Measurements from ENCODE around the gene LZTS2.
"Not testable (repeated sequence)": the region's sequence is repeated elsewhere in the genome, so short reads cannot be mapped to it uniquely, and the experiment has no call there.

Gene LZTS2, protein sequence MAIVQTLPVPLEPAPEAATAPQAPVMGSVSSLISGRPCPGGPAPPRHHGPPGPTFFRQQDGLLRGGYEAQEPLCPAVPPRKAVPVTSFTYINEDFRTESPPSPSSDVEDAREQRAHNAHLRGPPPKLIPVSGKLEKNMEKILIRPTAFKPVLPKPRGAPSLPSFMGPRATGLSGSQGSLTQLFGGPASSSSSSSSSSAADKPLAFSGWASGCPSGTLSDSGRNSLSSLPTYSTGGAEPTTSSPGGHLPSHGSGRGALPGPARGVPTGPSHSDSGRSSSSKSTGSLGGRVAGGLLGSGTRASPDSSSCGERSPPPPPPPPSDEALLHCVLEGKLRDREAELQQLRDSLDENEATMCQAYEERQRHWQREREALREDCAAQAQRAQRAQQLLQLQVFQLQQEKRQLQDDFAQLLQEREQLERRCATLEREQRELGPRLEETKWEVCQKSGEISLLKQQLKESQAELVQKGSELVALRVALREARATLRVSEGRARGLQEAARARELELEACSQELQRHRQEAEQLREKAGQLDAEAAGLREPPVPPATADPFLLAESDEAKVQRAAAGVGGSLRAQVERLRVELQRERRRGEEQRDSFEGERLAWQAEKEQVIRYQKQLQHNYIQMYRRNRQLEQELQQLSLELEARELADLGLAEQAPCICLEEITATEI

DNA sequence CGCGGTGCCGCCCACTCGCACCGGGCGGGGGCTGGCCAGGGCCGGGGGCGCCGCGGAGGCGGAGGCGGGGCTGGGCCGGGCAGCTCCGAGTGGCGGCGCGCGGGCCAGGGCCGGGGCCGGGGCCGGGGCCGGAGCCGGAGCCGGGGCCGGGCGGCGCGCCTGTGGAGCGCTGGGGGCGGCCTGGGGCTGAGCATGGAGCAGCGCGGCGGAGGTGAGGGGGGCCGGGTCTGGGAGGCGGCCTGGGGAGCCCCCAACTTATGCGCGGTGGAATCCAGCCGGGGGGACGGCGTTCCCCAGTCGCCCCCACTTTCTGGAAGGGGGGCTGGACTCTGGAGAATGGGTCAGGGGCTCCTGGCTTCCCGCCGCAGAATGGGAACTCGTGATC is at the start of gene LZTS2:
LZTS2 (plus strand) TSS at position 67 of the 385 bp plus-strand sequence. CDS start 2,731 bp downstream, outside the sequence.
- no peak for DNase-seq (ENCODE audit: low read depth in 2 of 2)

DNA sequence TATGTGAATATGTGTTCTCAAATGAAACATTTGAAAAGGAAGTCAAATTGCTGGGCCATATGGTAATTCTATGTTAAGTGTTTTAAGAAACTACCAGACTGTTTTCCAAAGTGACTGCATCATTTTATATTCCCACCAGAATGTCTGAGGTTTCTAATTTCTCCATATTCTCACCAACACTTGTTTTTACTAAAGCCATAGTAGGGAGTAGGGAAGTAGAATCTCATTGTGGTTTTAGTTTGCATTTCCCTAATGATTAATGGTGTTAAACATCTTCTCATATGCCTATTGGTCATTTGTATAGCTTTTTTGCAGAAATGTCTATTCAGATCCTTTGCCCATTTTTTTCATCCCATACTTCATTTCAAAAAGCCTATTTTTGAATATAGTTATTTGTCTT is 39.4 kb upstream of the LZTS2 start:
- no peak for DNase-seq (ENCODE audit: low read depth in 2 of 2)

DNA sequence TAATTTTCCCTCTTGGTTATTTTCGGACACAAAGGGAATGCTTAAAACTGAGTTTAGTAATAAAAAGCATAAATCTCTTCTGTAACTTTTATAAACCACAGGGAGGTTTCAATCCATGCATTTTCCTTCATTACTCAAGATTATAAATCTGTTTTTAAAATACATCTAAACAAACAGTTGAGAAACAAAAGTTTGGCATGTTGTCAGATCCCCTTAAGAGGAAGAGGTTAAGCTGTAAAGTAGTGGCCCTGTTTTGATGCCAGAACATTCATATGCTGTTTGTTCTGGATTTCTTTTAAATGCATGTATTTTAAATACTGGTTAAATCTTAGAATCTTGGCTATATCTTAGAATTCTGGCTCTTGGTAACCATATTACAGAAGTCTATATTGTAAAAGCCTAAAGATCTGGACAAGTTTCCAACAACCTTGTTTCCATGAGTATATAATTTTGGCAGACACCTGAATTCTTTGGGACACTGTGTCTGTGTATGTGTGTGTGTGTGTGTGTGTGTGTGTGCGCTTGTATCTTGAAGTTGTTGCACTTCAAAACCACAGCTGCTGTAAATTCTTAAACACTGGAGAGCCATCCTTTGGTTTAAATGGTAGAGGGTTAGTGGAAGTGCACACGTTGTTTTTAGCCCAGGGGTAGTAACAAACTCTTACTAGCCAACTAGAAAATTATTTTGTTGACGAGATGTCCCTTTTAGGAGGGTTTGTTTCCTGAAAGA is 37.1 kb upstream of the LZTS2 start:
- DNase-seq (ENCODE audit: low read depth in 2 of 2): no peak

DNA sequence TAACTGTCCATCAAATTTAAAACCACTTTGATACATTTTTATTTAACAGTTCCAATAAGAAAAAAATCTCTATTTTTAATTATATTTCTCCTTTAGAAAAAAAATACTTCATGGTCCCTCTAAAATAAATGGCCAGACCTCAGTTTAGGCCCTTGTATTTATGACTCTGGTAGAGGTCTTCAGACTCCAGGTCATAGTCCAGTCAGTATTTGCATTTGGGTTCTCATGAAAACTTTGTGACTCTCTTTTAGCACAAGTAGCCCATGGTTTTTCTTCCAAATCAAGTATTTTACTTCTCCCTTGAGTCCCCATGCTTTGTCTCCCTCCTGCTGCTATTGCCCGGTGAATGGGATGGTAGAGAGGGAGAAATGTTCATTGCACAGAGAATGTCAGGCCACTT is 35.8 kb upstream of the LZTS2 start:
- no peak for DNase-seq (ENCODE audit: low read depth in 2 of 2)

DNA sequence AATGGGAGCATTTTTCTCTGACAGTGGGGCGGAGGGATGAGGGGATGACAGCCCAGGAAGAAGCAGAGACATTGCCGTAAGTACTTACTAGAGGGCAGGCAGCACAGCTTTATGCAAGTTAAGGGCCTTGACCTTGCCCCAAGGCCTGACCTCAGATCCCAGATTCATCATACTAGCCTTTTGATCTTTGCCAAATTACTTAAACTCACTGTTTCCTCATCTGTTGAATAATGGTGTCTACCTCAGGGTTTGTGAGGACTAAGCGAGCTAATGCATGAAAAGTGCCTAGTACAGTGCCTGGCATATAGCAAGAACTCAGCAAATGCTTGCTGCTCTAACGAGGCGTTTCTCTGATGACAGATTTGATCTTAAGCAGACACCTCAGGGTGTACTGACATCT is 33.8 kb upstream of the LZTS2 start:
- no peak for DNase-seq (ENCODE audit: low read depth in 2 of 2)

DNA sequence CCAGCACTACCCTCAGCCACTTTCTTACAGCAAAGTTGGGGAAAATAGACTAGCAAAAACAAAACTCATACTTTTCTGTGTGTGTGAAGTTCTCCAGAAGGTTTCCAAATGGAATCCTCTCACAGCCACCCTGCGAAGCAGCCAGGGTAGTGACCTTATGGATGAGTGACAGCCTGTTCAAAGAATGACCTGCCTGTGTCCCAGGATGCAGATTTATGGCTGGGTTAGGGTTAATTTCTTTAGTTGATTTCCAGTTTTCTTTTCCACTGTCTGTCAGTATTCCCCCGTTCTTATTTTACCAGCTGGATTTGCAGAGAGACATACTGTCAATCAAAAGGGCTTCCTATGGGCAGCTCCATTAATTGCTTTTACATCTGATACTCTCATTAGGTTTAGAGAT is 32.7 kb upstream of the LZTS2 start:
- DNase-seq (ENCODE audit: low read depth in 2 of 2): no peak

DNA sequence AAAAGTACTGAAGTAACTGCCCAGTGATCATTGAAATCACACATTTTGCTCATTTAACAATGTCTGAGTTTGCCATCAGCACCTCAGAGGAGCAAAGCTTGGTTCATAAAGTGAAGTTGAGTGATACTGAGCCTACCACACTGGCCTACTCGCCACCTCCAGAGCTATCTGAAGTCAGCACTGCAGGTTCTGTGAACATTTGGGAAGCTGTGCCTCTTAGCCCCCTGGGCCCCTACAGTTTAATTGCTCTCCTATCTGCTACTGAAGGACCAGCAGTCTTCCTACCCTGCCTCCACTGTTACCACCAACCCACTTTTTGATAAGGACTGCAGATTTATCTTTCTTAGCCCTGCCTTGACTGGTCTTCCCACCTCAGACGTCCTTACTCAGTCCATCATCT is 32.3 kb upstream of the LZTS2 start:
- DNase-seq (ENCODE audit: low read depth in 2 of 2): no peak

DNA sequence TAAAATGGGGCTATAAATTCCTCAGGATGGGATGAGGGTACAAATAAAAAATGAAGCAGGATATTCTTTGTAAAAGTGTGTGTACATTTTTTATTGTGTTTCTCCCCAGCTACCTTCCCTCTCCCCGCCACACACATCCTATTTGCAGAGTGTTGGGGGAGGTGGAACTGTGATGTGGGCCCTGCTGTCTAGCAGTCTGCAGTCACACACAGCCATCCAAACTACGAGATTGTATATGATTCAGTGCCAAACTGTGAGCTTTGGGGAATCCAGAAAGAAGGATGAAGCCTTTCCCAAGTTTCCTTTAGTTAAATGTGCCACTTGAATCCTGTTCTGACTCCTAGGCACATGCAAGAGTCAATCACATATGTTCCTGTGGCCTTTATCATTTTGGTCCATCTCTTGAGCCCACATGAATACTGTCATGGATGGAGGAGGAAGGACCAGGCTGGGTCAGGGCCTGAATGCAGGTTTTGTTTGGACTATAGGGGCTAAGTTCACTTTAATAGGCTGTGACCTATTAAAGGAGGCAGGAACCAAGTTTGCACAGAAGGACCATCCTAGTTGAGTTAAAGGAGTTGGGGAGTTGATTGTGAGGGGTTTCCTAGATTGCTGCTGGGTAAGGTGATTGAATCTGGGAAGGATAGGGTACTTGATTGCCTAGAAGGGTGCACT is 31.4 kb upstream of the LZTS2 start:
- no peak for DNase-seq (ENCODE audit: low read depth in 2 of 2)

DNA sequence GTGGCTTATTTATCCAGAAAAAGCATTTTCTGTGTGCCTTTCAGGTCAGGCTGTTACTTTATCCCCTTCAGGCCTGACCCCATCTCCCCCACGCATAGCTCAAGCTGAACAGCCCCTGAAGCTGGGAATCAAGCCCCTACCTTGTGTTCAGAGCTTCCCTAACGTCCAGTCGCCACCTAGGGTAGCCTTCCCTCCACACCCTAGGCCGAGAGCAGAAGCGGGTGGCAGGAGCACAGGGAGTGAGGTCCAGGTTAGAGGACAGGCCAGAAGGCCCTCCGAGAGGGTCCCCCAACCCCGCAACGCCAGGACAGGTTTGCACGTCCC is 30.8 kb upstream of the LZTS2 start:
- DNase-seq (ENCODE audit: low read depth in 2 of 2): no peak

DNA sequence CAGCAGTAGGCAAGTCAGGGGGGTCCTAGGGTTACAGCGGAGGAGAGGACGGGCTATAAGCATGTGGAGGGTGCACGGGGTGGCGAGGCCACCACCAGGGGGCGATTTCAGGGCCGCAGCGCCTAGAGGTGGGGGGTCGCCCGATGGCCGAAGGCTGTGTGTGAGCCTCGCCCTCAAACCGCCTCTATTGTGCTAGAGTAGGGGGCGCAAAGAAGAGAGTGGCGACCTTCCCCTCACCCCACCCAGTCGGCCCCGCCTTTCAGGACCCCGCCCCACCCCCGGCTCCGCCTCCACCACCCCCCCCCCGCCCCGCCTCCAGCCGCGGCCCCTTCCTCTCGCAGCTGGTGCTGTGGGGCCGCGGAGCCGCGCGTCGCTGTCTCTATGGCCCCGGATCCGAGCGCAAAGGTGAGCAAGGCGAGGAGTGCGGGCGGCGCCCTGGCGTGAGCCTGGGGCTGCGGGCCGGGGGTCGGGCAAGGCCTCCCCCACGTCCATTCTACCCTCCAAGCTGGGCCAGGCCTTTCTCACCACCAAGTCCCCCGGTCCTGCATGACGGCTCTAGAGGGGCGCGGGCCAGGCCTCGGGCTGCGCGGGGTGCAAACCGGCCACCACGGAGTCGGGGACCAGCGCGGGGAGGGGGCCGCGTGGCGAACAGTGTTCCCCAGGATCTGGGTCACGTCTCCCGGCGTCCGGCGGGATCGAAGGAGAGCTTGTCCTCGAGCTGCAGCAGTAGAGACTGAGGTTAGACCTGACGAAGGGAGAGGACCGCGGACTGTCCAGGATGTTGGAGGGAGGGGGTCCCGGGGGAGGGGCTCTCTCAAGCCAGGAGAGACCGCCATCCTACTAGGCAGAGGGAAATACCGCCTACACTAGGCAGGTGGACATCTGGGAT is 30.2 kb upstream of the LZTS2 start, which contains the start of gene SEMA4G:
SEMA4G (plus strand) TSS at position 318 of the 889 bp plus-strand sequence. CDS start 3,409 bp downstream, outside the sequence.
- DNase-seq (ENCODE audit: low read depth in 2 of 2): no peak

DNA sequence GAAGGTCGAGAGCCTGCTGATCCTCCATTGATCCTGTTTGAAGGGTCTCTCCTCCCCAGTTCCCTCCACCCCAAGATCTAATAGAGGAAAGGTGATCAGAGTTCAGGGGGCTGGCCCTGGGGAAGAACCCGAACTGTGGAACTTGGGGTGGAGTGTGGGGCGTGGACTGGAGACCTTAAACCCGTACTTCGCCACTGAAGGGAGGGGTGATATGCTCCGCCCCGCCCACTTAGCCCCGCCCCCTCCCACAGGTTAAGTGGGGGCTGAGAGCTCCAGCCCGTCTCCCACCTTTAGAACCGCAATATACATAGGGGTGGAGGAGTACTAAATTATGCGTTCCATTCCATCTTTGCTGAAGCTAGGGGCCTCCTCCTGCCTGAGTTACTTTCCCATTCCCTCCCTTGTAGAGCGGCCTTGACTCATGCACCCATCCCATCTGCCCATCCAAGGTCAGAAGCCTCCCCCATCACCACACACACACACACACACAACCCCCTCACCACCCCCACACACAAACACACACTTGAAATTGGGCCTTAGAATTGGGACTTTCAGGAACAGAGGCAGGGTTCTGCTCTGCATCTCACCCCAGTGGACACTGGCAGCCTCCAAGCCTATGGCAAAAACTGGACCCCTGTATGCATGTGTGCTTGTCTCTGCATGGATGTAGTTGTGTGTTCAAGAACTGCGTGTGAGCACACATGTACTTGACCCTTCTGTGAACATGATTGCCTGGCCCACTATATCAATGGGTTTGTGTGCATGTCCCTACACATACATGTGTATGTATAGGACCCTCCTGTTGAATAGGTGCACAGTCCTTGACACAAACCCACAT is 29.3 kb upstream of the LZTS2 start:
- DNase-seq (ENCODE audit: low read depth in 2 of 2): peak in 1 of 2 donors; percentile 13

DNA sequence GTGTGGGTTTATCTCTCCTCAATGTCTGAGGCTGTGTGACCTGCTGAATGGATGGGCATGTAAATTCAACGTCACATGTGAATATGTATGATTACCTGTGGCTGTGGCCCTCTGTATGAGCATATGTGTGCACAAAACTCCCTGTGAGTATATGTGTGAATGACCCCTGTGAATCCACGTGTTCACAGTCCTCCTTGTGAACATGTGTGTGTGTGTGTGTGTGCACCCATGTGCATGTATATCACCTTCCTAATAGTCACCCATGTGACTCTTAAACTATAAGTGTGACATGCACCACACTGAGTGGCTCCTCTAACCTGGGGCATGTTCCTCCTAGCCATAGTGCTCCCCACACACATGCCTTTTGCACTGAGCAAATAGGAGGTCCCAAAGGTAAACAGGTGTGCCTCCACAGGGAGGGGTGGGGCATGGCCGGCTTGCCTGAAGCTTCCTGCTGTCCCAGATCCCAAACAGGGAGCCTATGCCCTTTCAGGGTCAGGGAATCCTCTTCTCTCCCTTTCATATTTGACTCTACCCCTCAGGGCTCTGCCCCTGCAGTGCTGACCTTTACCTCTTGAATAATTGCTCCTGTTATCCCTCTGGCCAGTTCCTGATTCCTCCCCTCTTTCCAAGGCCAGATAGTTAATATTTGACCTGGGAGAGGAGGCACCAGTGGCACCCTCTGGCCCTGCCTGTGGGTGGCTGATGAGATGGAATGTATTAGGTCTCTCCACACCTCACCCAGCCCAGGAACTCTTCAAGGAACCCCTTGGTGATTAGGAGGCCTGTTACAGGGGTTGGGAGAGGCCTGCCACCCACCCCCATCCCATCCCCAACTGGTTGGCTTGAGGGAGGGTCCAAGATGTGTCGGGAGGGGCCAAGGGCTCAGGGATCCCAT is 28.4 kb upstream of the LZTS2 start:
- no peak for DNase-seq (ENCODE audit: low read depth in 2 of 2)

DNA sequence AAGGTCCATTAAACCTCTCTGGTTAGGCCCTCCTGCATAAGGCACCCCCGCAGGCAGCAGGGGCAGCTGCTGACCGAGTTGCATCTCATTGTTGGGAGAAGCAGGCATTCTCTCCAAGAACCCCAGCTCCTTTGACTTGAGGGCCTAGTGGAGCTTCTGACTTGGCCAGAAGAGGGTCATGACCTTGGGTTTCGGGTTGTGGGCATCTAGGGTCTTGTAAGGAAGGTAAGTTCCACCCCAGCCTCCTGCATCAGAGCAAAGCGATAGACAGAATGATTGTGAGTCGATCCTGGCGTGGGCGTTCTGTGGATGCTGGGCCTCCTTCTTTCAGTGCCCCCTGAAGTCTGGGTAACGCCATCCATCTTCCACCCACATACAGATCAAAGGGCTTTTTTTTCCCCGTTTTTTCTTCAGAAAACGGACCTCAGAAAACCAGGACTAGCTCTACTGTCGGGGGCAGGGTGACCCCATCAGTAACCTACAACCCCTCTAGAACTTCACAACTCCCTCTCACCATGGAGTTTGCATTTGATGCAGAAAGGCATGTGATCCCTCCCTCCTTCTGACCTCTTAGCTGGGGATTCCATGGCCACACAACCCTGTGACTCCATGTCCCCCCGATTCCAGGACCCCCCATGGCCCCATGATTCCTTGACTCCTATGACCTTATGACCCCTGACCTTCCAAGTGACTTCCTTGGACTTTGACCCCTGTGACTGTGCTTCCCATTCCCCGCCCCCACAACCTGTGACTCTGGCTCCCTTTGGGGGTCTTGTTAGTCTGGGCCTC is 27.3 kb upstream of the LZTS2 start:
- DNase-seq (ENCODE audit: low read depth in 2 of 2): no peak

DNA sequence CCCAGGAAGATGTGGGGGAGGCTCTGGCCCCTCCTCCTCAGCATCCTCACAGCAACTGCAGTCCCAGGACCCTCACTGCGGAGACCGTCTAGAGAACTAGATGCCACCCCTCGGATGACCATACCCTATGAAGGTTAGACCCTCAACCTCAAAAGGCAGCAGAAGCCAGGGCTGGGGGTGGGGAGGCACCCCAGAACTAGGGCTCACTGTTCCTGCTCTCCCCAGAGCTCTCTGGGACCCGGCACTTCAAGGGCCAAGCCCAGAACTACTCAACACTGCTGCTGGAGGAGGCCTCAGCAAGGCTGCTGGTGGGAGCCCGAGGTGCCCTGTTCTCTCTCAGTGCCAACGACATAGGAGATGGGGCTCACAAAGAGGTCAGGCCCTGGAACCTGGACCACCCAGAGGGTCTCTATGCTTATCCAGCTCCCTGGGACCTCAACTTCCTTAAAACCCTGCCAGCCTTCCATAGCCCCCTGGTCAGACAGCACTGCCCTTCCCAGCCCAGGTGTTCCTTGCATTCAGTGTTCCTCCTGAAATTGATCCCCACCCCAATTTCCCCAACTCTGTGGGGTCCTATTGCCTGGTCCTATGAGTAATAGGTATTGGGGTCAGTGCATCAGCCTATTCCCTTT is 26.6 kb upstream of the LZTS2 start:
- DNase-seq (ENCODE audit: low read depth in 2 of 2): no peak

DNA sequence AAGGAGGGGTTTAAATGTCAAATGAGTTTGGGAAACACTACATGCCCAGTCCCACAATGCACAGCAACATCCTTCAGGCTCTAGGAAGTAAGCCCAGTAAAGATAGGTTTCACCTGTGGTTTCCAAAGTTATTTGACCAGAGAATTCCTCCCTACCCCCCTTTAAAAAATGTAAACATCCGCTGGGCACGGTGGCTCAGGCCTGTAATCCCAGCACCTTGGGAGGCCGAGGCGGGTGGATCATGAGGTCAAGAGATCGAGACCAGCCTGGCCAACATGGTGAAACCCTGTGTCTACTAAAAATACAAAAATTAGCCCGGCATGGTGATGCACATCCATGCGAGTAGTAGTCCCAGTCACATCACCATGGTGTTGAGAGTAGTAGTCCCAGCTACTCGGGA is 24.2 kb upstream of the LZTS2 start:
- not testable (repeated sequence) for DNase-seq (ENCODE audit: low read depth in 2 of 2)

DNA sequence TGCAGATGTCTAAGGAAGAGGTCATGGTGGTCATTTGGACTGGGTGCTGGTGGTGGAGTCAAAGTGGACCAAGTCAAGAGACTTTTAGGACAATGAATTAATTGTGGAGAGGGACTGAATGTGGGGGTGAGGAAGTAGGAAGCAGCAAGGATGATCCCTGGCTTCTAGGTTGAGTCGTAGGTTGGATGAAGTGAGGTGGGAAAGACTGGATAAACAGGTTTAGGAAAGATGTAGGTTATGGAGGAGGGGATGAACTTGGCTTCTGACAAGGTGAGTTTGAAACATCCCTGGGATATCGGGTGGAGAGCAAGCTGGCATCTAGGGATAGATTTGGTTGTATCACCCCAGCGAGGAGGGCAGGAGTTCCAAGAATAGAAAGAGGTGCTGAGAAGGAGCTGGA is 22.7 kb upstream of the LZTS2 start:
- no peak for DNase-seq (ENCODE audit: low read depth in 2 of 2)

DNA sequence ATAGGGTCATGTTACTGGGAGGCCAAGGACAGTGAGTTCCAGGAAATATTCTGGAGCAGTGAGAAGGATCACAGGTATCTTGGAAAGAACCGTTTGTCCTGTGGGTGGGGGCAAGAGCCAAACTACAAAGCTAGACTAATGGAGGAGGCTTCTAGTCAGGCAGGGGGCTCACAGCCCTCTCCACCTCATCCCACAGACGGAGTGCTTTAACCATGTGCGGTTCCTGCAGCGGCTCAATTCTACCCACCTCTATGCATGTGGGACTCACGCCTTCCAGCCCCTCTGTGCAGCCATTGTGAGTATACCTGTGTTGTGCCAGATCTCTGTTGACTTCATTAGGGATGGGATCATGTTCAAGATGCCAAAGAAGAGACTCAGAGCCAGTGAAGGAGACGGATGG is 22.2 kb upstream of the LZTS2 start:
- DNase-seq (ENCODE audit: low read depth in 2 of 2): no peak

All from stimulated activated CD8-positive, alpha-beta memory T cell treated with anti-CD3 and anti-CD28 coated beads, Interleukin-15, amount 100 ng/mL, for 4 hours (primary cell).